ENCODE data around the gene ELP4.

The ELP4 gene

DNA sequence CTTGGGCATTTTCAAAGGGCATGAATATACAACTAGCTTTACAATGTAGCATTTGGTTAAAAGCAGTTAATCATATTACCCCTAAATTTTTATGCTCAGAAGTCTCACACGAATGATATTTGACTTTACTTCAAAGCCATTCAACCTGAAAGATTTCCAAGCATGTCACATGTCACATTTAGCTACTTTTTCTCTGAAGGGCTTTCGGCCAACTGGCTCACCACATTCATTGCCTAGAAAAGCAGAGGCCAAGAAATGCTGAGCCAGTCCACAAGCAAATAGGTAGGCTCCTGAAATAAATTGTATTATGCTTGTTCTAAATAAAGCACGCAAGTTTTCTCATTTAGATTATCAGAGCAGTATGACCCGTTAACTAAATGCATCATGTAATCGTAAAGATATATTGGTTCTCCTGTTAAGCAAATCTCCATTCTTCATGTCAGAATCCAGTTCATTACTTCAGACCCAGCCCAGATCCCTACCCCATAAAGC, 271.0 kb downstream of the ELP4 start:
- peak; percentile 76 to 79 for DNase-seq

DNA sequence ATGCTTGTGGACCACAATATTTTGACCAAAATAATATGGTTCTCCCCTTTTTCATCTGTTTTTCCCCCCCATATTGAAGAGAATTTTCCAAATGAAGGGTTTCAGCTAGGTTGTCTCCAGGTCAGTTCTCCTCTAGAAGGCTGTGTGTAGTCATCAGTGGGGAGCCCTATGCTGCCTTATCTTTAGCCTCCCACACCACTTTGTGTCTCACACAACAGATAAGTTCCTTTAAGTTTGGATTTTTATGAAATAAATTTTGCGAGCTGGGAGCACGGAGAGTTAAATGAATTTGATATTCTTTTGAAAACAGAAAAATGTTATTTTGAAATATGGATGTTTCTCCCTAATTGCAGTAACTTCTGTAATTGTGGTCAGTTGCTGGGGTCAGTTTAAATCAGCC, 272.7 kb downstream of the ELP4 start:
- DNase-seq, result no peak

DNA sequence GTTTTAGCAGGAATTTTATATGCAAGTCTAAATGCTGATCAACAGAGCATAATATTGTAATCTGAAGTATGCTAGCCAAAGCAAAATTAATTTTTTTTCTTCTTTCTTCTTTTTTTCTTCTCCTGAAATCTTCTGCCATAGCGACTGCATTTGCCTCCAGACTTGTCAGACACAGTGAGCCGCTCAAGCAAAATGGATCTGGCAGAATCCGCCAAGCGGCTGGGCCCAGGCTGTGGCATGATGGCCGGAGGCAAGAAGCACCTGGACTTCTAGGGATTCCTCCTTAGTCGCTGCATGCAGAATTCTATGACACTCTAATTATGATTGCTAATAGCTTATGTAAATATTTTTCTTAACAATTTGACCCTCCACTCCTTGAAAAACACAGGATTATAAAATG, 273.7 kb downstream of the ELP4 start:
- DNase-seq, result peak; percentile 55 to 56

DNA sequence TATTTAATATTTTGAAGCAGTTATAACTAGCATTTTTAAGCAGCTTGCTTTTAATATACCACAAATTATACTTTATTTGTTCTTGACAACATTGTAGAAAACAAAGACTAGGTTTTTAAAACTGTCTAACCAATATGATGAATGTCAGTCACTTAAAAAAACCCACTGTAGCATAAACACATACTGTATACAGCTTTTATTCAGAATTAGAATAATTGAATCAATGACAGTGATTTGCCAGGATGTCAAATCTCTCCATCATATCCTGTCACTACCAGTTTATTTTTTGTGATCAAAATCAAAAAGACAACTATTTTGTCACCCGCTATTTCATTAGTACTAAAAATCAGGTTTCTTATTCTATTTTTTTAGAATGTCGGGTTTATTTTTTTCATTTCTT, 275.0 kb downstream of the ELP4 start:
- DNase-seq, result no peak

DNA sequence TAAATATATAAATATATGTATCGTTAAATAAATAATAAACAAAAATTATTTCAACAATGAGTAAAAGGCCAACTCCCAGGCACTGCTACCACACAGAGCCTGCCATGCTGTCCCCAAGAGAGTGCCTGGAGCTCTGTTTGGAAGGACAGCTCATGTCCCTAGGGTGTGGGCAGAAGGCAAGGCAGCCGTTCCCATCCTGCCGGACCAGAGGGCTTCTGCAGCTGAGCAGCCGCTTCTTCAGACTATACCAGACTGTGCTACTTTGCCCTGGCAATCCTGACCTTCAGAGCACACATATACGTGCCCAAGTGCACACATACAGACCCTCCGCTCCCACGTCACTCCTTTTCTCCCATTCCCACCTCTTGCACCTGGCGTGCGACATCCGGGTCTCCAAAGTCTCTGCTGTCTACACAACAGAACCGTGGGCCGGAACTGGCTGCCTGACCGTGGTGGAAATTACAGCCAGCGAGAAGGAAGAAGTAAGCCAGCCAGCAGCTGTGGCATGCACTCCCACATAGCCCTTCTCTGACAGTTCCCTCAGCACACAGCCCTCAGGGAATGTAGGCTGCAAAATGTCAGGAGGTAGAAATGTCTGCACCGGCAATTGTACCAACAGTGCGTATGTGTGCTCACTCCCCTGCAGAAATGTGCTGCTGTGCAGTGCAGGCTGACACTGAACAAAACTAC, 277.6 kb downstream of the ELP4 start:
- no peak for DNase-seq

DNA sequence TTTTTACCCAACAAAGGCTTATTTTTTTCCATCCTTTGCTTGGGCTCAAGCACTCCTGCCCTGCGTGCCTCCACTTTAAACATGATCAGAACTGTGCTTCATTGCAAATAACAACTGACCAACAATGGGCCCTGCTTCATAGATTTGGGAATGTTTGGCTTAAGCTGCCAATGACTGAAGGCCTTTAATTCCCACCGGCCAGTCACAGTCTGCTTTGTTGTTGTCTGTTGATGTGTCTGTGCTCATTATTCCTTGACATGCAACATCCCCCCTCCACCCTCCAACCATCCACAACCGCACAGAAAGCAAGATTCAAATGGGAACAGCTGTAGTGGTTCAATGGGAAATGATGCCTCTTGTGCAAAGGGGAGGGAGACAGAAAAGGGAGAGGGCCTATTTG, 278.5 kb downstream of the ELP4 start:
- no peak for DNase-seq

DNA sequence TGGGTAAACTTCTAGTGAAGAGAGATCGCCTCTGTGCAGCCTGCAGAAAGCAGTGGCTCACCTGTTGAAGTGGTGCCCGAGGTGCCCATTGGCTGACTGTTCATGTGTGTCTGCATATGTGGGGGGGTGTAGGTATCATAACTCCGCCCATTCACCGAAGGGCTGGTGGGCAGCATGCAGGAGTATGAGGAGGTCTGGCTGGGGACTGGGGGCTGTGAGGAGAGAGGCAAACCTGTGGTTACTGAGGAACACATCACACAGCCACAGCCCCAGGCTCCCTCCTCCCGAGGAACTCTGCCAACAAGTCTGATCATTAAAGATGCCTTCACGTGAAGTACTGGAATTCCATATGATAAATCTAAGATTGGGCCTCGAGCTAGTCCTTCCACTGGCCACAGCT, 281.1 kb downstream of the ELP4 start:
- DNase-seq, result no peak

DNA sequence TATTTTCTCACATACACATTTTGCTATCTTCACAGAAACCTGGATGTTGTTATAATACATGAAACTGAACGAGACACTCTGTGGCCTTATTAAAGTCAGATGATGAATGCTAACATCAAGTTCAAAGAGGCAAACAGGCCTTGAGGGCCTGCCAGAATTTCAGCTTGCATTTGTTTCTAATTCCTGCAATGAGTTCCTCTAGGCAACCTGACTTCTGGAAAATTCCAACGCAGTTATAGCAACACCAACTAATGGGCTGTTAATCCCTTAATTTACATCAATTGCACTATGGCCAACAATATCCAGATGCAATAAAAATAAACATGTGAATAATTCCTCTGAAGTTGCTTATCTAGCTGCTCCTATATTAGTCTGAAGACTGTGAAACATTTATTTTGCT, 282.5 kb downstream of the ELP4 start:
- DNase-seq, result no peak

DNA sequence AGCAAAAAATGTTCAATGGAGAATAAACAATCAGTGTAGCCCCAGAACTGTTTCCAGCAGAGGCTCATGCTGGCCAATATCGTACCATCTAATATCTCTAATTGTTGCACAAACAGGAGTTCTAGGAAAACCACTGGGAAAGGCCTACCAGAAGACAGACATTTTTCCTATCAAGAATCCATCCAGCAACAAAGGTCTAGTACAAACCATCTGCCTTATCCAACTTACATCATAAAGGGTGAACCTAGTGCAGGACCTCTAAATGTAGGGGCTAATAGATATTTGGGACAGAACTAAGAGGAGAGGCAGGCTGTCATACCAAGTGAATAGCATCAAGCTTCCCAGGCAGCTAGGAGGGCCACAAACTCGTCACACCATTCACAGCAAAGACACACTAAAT, 282.9 kb downstream of the ELP4 start:
- DNase-seq, result no peak

DNA sequence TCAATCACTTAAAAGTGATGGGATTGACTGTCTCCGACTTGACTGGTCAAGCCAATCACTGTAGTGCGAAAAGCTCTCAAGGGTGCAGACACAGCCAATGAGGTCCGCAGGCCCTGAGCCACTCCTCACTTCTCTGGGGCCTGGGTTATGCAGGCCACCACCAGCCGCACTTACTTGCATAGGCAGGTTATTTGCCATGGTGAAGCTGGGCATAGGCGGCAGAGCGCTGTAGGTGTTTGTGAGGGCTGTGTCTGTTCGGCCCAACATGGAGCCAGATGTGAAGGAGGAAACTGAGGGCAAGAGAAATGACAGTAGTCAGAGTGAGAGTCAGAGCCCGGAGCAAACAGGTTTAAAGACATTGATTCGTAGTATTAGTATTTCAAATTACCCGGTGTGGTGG, 283.7 kb downstream of the ELP4 start:
- DNase-seq, result no peak

DNA sequence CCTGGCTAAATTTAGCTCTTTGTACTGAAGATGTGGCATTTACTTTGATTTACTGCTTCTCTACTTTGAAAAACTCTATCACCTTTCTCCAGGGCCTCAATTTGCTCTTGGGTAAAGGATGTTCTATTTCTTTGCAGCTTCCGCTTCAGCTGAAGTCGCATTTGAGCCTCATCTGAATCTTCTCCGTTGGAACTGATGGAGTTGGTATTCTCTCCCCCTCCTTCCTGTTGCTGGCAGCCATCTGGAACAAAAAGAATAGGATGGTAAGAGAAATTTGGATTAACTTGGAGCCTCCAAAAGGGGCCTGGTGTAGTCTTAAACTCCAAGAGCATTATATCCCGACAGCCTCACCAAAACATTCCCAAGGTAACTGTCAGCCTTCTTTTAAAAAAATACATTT, 285.0 kb downstream of the ELP4 start:
- DNase-seq, result no peak

DNA sequence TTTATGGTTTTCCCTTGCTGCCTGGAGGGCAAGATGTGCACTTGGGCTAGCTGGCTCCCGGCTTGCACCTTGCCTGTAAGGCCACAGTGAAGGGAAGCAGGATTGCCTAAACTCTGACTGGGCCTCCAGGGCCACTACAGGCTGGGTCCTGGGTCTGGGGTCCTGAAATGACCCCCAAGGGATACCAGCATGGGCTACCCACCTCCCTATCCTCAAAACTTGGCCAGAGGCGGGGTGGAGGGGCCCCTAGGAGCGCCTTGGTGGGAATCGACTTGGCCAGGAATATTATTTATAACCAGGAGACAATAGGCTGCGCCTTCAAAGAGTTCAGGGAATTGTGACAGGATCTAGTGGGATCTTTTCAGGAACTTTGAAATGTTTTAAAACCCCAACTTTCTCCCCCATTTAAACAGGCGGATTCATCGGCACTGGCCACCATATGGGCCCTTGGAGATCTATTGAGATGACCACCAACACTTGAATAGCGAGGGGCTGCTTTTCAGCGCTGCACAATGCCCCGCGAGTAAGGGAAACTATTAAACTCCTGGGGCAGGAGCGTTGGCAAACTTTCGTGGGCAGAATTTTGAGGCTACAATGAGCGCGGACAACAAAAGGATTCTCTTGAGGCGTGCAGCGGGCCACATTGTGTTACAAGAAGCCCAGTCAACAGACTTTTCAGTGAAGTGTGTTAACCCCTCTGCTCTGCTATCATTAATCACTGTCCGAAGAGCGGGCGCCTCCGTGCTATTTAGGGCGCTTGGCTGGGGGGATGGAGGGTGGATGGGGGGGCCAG, 286.3 kb downstream of the ELP4 start:
- no peak for DNase-seq

DNA sequence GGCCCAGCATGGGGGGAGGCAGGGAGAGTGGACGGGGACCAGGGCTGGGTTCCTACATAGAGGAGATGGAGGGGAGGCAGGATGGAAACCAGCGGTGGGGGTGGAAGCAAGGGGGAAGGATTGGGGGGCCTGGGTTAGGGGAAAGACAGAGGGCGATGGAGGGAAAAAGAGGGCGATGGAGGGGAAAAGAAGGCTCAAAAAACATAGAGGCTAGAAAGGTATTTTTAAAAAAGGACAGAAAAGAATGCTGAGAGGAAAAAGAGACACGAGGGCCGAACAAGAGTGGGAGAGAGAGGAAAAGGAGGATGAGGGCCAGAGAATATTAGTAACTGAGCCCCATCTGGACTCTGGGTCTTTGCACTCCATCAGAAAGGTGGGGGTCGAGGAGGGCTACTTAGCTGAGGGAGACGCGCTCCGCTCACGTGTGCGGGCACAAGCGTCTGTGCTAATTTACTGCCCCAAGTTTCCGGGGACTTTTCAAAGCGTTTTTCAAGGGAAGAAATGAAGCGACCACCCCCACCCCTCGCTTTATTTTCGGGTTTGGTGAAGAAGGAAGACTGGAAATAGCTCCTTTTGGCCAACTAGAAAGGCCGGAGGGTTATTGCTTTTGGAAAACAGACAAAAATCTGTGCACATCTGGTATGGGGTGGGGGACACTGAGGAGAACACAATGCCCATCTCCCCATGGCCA, 287.1 kb downstream of the ELP4 start:
- no peak for DNase-seq

DNA sequence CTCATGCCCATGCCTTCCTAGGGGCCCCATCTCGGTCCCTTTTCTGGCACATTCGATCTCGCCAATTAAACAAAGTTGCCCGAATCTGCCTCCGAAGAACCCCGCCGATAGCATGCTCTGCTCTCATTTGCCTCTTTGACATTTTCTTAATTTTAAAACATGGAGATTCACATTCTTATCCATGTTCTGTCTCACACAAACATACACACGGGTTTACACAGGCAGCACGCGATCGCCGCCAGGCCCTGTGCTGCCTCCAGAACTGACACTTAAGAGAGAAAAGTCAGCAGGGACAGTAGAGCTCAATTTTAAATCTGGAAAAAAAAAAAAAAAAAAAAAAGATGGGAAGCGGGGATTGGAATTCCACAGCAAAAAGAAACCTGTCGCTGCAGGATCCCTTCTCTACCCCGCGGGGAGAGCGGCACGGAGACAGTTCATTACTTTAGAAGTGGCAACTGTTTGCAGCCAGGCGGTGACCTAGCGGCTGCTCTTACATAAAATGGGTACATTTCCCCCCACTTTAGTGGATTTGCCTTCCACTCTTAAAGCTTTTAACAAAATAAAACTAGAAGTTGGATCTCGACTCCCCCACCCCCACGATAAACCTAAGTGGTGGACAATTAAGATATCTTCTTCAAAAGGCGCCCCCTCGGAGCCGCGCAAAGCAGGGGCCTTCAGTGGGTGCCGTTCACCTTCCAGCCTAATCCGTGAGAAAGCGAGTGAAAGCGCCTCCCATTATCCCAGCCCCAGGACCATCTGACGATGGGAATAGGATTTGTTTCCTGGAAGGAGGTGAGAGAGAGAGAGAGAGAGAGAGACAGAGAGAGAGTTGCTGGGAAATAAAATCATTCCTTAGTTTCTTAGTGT, 287.9 kb downstream of the ELP4 start:
- no peak for DNase-seq

DNA sequence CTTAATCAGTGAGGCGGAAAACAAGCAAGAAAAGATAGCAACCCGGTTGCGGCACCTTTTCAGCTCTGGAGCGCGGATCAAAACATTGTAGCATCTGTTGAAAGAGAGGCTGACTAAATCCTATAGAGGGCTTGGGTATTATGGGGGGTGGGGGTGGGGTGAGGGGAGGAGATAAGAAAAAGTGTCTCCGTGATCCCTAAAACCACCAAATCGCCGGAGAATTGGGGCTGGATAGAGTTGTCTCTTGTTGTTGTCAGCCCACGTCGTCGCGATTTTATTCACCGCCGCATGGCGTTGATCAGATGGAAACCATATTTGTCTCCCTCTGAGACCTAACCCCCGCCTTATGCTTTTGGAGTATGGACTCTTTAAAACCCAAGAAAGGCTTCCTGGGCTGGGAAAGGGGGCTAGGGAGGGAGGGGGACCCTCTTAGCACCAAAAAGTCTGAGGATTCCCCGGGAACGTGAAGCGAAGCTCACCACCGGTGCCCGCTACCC, 288.5 kb downstream of the ELP4 start:
- no peak for DNase-seq

DNA sequence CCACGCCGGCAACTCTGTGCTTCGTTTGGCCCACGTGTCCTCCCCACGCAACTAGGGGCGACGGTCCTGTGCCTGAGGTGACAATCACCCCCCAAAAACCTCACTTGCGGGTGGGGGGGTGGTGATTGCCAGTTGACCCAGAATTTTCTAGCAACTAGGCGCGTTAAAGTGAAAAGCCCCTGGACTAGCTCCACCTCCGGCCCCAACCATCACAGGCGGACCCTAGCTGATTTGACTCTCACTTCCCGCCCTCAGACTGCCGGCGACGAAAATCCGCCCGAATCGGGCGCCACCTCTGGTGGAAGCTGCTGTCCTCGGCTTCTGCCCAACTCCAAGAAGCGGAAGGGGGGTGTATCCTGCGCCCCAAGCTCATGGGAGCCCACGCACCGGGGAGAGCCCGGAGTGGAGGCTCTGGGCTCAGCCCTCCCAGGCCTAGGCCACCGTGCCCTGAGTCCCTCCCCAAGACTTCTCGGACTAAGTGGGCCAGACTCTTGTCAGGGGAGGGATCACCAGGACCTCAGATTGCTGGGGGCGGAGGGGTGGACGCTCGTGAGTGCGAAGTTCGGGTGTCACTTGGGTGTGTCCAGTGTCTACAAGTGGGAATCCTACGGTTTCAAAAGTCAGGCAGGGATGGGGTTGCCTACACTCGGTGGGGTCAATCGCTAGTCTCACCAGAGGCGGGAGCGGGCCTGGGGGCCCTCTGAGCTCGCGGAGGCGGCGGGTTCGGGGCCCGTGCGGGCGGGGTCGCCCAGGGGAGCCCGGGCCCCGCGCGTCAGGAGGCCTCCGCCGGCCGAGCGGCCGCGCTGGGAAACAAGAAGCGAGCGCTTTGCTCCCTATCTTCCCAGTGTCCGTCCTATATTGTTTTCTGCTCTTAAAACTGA, 289.2 kb downstream of the ELP4 start:
- no peak for DNase-seq

DNA sequence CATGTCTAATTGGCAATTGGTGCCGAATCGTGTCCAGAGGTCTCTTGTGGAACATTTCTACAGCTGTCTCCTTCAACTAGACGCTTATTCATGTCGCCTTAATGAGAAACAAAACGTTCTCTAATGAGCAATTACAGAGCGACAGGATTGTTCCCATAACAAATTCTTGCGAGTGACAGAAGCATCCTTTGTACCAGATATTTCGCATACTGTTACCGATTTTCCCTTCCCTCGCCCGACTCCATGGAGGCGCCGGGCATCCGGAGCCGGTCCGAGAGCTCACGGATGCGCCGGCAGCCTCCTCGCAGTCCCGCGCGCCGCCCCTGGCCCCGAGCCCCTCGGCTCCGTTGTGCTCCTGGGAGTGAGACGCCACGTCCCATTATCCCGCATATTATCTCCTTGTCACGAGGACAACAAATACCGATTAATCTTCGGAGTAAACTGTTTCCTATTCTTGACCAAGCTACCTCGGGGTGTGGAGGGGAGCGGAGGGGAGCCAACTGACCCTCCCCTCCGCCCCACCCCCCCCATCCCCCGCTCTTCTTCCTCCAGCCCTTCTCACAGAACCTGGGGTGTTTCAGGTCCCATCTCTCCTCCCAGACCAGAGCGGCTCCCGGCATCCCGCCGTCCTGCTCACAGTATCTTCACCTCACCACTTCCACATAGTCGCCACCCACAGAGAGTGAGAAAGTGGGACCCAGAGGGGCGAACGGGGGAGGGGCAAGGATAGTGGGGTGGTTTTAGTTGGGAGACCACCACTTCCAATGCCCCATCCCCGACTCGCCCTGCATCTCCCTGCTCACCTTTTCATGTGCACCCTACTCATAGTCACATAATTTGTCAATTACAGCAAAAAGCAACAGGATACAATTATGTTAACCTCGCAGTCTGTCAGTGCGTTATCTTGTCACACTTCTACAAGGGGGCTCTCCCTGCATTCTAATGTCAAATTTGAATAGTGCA, 290.1 kb downstream of the ELP4 start:
- no peak for DNase-seq

DNA sequence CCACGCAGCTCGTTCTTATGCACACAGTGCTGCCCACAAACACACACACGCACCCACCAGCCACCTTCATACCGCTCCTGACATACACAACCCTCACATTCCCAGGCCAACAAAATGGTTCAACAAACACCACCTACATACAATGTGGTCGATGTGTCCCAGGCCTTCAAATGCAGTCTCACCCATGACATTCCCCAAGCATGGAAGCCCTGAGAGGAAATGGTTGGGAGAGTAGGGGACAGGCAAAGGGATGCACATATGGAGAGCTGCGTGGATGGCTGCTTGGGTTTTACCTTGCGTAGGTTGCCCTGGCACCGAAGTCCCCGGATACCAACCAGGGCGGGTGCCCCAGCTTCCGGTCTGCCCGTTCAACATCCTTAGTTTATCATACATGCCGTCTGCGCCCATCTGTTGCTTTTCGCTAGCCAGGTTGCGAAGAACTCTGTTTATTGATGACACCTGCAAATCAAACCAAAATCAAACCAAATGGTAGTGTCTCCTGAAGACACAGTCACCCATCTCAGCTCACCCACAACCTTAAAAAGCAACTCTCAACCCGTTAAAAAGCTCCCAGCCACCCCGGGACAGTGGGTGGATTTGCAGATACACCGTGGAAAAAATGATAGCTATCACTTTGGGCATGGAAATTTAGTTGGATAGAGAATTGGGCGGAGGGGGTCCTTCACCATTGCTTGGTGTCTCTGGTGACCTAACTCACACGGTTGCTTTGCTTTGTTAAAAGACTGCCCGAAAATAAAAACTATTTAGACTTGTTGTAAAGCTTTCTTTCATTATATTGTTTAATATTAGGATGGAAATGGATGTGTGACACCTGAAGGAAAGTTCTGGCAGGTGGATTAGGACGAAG, 291.1 kb downstream of the ELP4 start:
- no peak for DNase-seq

DNA sequence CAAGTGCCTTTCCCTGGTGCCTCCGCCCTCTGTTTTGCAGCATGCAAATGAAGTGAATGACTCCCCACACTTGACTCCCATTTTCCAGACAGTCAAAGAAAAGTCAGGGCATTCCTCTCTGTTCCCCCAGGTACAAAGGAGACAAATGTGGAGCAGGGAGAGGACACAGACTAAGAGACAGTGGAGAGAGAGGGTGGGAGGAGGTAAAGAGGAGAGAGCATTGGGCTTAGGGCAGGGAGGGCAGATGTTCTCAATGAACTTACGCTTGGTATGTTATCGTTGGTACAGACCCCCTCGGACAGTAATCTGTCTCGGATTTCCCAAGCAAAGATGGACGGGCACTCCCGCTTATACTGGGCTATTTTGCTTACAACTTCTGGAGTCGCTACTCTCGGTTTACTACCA, 291.7 kb downstream of the ELP4 start:
- DNase-seq, result no peak
